HEK293 (cell line): ENCODE data around the gene ST6GALNAC1.

Experiments
- ATF2 ChIP-seq: fragments of 450-650 bp; formaldehyde crosslinking; IDR thresholded peaks from 2 replicates; pipeline ENCODE4 v1.5.1; 2016; ENCODE audit warnings: missing biosample characterization, missing genetic modification characterization, low read depth
- GLIS2 ChIP-seq: fragments of 450-650 bp; formaldehyde crosslinking; IDR thresholded peaks from 2 replicates; pipeline ENCODE4 v1.5.1; 2016; ENCODE audit warnings: missing biosample characterization, missing genetic modification characterization
- INSM2 ChIP-seq: fragments of 450-650 bp; formaldehyde crosslinking; IDR thresholded peaks from 2 replicates; pipeline ENCODE4 v1.5.1; 2016; ENCODE audit warnings: missing biosample characterization, missing genetic modification characterization
- KLF9 ChIP-seq: fragments of 450-650 bp; formaldehyde crosslinking; IDR thresholded peaks from 2 replicates; pipeline ENCODE4 v1.5.1; 2016; ENCODE audit warnings: missing biosample characterization, missing genetic modification characterization, low read depth
- OSR2 ChIP-seq: fragments of 450-650 bp; formaldehyde crosslinking; IDR thresholded peaks from 2 replicates; pipeline ENCODE4 v1.5.1; 2016; ENCODE audit warnings: missing biosample characterization, missing genetic modification characterization
- YY1 ChIP-seq: fragments of 450-650 bp; formaldehyde crosslinking; IDR thresholded peaks from 2 replicates; pipeline ENCODE4 v1.5.1; 2018; ENCODE audit warnings: missing biosample characterization, missing genetic modification characterization
- ZNF248 ChIP-seq: fragments of 450-650 bp; formaldehyde crosslinking; IDR thresholded peaks from 2 replicates; pipeline ENCODE4 v1.5.1; 2017; ENCODE audit warnings: missing biosample characterization, missing genetic modification characterization
- ZNF335 ChIP-seq: fragments of 450-650 bp; formaldehyde crosslinking; conservative IDR thresholded peaks from 2 replicates; pipeline ENCODE4 v1.5.1; 2016; ENCODE audit warnings: missing biosample characterization, missing genetic modification characterization
- ZNF658 ChIP-seq: fragments of 450-650 bp; formaldehyde crosslinking; IDR thresholded peaks from 2 replicates; pipeline ENCODE4; 2016; ENCODE audit warnings: missing biosample characterization, missing genetic modification characterization
- ZNF704 ChIP-seq: fragments of 450-650 bp; formaldehyde crosslinking; IDR thresholded peaks from 2 replicates; pipeline ENCODE4 v1.5.1; 2016; ENCODE audit warnings: missing biosample characterization, missing genetic modification characterization
- TF ChIP-seq, protein P1 (sequence below): fragments of 450-650 bp; formaldehyde crosslinking; IDR thresholded peaks from 2 replicates; pipeline ENCODE4 v1.5.1; 2016; ENCODE audit warnings: missing biosample characterization, missing genetic modification characterization
- TF ChIP-seq, protein P2 (sequence below): fragments of 450-650 bp; formaldehyde crosslinking; IDR thresholded peaks from 2 replicates; pipeline ENCODE4 v1.5.1; 2016; ENCODE audit warnings: missing biosample characterization, missing genetic modification characterization

DNA sequence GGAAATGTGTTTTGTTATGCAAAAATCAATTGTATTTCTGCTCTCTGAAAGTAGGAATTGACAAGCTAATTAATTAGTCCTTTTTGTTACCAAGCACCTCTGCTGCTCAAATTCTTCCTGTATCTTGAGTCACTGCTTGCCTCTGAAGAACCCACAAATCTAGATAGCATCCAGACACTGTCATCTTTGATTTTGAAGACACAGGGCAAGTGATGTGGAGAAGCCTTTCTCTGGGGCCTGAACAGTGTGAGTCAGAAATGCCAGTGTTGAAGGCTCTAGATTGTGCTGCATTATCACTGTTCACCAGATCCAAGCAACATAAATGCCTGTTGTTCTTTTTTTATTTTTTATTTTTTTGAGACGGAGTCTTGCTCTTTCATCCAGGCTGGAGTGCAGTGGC, 10.9 kb upstream of the ST6GALNAC1 start:
- TF ChIP-seq GLIS2 (tag by site-specific recombination), result no peak
- no peak for TF ChIP-seq ATF2
- no peak for TF ChIP-seq ZNF704 (tag by site-specific recombination)
- TF ChIP-seq, protein P1, sequence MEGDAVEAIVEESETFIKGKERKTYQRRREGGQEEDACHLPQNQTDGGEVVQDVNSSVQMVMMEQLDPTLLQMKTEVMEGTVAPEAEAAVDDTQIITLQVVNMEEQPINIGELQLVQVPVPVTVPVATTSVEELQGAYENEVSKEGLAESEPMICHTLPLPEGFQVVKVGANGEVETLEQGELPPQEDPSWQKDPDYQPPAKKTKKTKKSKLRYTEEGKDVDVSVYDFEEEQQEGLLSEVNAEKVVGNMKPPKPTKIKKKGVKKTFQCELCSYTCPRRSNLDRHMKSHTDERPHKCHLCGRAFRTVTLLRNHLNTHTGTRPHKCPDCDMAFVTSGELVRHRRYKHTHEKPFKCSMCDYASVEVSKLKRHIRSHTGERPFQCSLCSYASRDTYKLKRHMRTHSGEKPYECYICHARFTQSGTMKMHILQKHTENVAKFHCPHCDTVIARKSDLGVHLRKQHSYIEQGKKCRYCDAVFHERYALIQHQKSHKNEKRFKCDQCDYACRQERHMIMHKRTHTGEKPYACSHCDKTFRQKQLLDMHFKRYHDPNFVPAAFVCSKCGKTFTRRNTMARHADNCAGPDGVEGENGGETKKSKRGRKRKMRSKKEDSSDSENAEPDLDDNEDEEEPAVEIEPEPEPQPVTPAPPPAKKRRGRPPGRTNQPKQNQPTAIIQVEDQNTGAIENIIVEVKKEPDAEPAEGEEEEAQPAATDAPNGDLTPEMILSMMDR (tag by site-specific recombination), result no peak
- no peak for TF ChIP-seq INSM2 (tag by site-specific recombination)
- no peak for TF ChIP-seq ZNF248 (tag by site-specific recombination)
- TF ChIP-seq ZNF335 (tag by site-specific recombination), result no peak
- TF ChIP-seq YY1 (tag by site-specific recombination), result no peak
- TF ChIP-seq, protein P2, sequence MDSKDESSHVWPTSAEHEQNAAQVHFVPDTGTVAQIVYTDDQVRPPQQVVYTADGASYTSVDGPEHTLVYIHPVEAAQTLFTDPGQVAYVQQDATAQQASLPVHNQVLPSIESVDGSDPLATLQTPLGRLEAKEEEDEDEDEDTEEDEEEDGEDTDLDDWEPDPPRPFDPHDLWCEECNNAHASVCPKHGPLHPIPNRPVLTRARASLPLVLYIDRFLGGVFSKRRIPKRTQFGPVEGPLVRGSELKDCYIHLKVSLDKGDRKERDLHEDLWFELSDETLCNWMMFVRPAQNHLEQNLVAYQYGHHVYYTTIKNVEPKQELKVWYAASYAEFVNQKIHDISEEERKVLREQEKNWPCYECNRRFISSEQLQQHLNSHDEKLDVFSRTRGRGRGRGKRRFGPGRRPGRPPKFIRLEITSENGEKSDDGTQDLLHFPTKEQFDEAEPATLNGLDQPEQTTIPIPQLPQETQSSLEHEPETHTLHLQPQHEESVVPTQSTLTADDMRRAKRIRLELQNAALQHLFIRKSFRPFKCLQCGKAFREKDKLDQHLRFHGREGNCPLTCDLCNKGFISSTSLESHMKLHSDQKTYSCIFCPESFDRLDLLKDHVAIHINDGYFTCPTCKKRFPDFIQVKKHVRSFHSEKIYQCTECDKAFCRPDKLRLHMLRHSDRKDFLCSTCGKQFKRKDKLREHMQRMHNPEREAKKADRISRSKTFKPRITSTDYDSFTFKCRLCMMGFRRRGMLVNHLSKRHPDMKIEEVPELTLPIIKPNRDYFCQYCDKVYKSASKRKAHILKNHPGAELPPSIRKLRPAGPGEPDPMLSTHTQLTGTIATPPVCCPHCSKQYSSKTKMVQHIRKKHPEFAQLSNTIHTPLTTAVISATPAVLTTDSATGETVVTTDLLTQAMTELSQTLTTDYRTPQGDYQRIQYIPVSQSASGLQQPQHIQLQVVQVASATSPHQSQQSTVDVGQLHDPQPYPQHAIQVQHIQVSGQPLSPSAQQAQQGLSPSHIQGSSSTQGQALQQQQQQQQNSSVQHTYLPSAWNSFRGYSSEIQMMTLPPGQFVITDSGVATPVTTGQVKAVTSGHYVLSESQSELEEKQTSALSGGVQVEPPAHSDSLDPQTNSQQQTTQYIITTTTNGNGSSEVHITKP (tag by site-specific recombination), result no peak
- no peak for TF ChIP-seq KLF9
- no peak for TF ChIP-seq ZNF658 (tag by site-specific recombination)
- TF ChIP-seq OSR2 (tag by site-specific recombination), result no peak
